Gastroesophageal sphincter (tissue), 4 donors: Measurements from ENCODE around the gene DBNDD2. TPM values are rescaled to one million over a fixed set of nuclear protein-coding genes. Genes with fewer than 3 reads are reported as not detected.

ENCODE experiments used
- ATAC-seq: fragments of 150-250 bp; one replicate; pipeline ENCODE4 v1.9.1; 2016; ENCODE audit warnings: mild to moderate bottlenecking, moderate library complexity
- H3K27ac ChIP-seq, 4 donors: fragments of 200-600 bp; sonication (generic) in 3 of 4; 1 replicate in 3 of 4; 2 replicates in 1 of 4; pipeline ENCODE4 v1.5.1; 2016 to 2019
- H3K27me3 ChIP-seq: fragments of 200-600 bp; sonication (generic); one replicate; pipeline ENCODE4 v1.5.1; 2019
- H3K36me3 ChIP-seq, 2 donors: fragments of 200-600 bp; sonication (generic); one replicate each; pipeline ENCODE4 v1.5.1; 2019; ENCODE audit warnings: control low read depth in 1 of 2
- H3K4me1 ChIP-seq, 3 donors: fragments of 200-600 bp; sonication (generic); 1 replicate in 2 of 3; 2 replicates in 1 of 3; pipeline ENCODE4 v1.5.1; 2016 to 2019; ENCODE audit warnings: control low read depth in 2 of 3
- H3K4me3 ChIP-seq, 2 donors: fragments of 200-600 bp; sonication (generic); one replicate each; pipeline ENCODE4 v1.5.1; 2019; ENCODE audit warnings: mild to moderate bottlenecking in 1 of 2, moderate library complexity in 1 of 2
- H3K9me3 ChIP-seq, 3 donors: fragments of 200-600 bp; sonication (generic); one replicate each; pipeline ENCODE4 v1.5.1; 2017 to 2019; ENCODE audit warnings: control low read depth in 2 of 3
- CTCF ChIP-seq, 4 experiments: fragments of 200-600 bp in 2 of 4; fragments of 450-650 bp in 2 of 4; sonication (generic) in 1 of 4; IDR thresholded peaks; one replicate each; pipeline ENCODE4 v1.5.1; 2017 to 2019; ENCODE audit warnings: antibody characterized with exemption in 4 of 4, mild to moderate bottlenecking in 2 of 4, moderate library complexity in 2 of 4
- EP300 ChIP-seq: sonication (generic); formaldehyde crosslinking; IDR thresholded peaks from one replicate; pipeline ENCODE4 v1.6.1; 2017; ENCODE audit warnings: antibody characterized with exemption, mild to moderate bottlenecking
- POLR2A ChIP-seq, 2 donors: fragments of 450-650 bp; IDR thresholded peaks; one replicate each; pipeline ENCODE4 v1.6.1; 2017; ENCODE audit warnings: antibody characterized with exemption in 2 of 2, mild to moderate bottlenecking in 2 of 2, moderate library complexity in 1 of 2
- POLR2AphosphoS5 ChIP-seq: sonication (generic); formaldehyde crosslinking; IDR thresholded peaks from one replicate; pipeline ENCODE4 v1.6.1; 2017; ENCODE audit warnings: antibody characterized with exemption
- WGBS, 2 donors: methylation state at CpG; one replicate each; pipeline ENCODE4 v1.1.5; 2018; ENCODE audit warnings: low coverage in 1 of 2; 5-methylcytosine and 5-hydroxymethylcytosine counted together
- total RNA-seq, 4 donors: library from RNA; depleted of rRNA; stranded (reverse); fragments of >200 nt; gene quantifications; one replicate each; pipeline ENCODE4 v1.1.0, GENCODE V29; 2016

DBNDD2 gene
- total RNA-seq, 4 donors from 2014 or later, result 84.9 to 132 (median 106) TPM

- WGBS, 2 donors, result 59 to 69% methylated on average over 2 to 4 of the region's 5 CpGs
- no peaks in the 10 kb centered on the region for H3K9me3 ChIP-seq
- H3K4me1 ChIP-seq, result peaks cover 0 to 9% (median 0%) of the 10 kb centered on the region in 3 donors
- no peaks in the 10 kb centered on the region for H3K27me3 ChIP-seq
- ATAC-seq, result peak; percentile 41
- no peak overlapping the region for H3K4me3 ChIP-seq
- TF ChIP-seq POLR2AphosphoS5 (no peak), POLR2A (IDR thresholded peaks at IDR 0.05) (no peak), EP300 (no peak), CTCF (IDR thresholded peaks at IDR 0.05) (no peak)
- H3K27ac ChIP-seq, result peak overlapping the region in 3 of 4 donors; percentile 14 to 30 (median 24)
- peaks cover 0 to 60% of the 10 kb centered on the region in 2 donors for H3K36me3 ChIP-seq
Observed at GRCh38 chr20:45426320-45427016, 18.4 kb downstream of the DBNDD2 start.

- Histone ChIP-seq H3K4me1 (peaks cover 0 to 9% (median 0%) of the 10 kb centered on the region in 3 donors), H3K9me3 (no peaks in the 10 kb centered on the region), H3K27ac (no peak overlapping the region), H3K27me3 (no peaks in the 10 kb centered on the region), H3K4me3 (no peak overlapping the region), H3K36me3 (peaks cover 0 to 50% of the 10 kb centered on the region in 2 donors)
- no peak for TF ChIP-seq EP300
- TF ChIP-seq CTCF (IDR thresholded peaks at IDR 0.05), result no peak
- TF ChIP-seq POLR2A (IDR thresholded peaks at IDR 0.05), result no peak
- no peak for TF ChIP-seq POLR2AphosphoS5
- ATAC-seq, result no peak
- 65 to 69% methylated on average over 11 to 12 of the region's 14 CpGs for WGBS, 2 donors
Observed at GRCh38 chr20:45427236-45428149, 19.4 kb downstream of the DBNDD2 start.

GRCh38 chr20:45429618-45430017 is 21.5 kb downstream of the DBNDD2 start:
- H3K9me3 ChIP-seq, result no peaks in the 10 kb centered on the region
- H3K27ac ChIP-seq, result no peak overlapping the region
- no peaks in the 10 kb centered on the region for H3K27me3 ChIP-seq
- no peak overlapping the region for H3K4me3 ChIP-seq
- 42 to 57% methylated on average over 1 to 2 of the region's 2 CpGs for WGBS, 2 donors
- peaks cover 0 to 28% of the 10 kb centered on the region in 2 donors for H3K36me3 ChIP-seq
- TF ChIP-seq CTCF (IDR thresholded peaks at IDR 0.05), result no peak
- no peak for TF ChIP-seq POLR2A (IDR thresholded peaks at IDR 0.05)
- no peak for TF ChIP-seq EP300
- ATAC-seq, result no peak
- H3K4me1 ChIP-seq, result peaks cover 0 to 16% (median 0%) of the 10 kb centered on the region in 3 donors

- H3K27me3 ChIP-seq, result no peaks in the 10 kb centered on the region
- ATAC-seq, result no peak
- no peaks in the 10 kb centered on the region for H3K9me3 ChIP-seq
- H3K4me1 ChIP-seq, result peaks cover 0 to 11% (median 0%) of the 10 kb centered on the region in 3 donors
- H3K4me3 ChIP-seq, result no peak overlapping the region
- H3K36me3 ChIP-seq, result peaks cover 0 to 6% of the 10 kb centered on the region in 2 donors
- H3K27ac ChIP-seq, result no peak overlapping the region
- TF ChIP-seq CTCF (IDR thresholded peaks at IDR 0.05) (no peak), POLR2A (IDR thresholded peaks at IDR 0.05) (no peak)
- 47 to 78% methylated on average over 2 to 5 of the region's 5 CpGs for WGBS, 2 donors
Observed at GRCh38 chr20:45432294-45432693, 24.2 kb downstream of the DBNDD2 start.
